ENCODE measurements around the gene MORN2.

MORN2 gene

DNA sequence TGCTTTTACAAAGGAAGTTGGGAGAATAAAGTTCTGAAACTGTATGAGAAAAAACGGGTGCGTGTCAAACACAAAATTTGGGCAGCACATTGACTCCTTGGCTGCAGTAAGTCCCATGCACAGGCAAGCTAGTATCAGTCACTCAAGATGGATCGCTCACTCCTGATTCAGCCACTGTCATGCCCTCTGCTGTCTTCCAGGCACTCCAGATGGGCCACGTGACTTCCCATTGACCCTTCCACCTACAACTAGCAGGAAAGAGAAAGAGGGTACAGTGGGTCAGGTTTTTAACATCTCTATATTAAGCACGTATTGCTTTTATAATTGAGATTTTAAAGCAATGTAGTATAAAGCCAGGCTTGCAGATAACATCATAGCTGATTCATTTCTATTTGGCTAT lies 22.5 kb downstream of the MORN2 start:
- TF ChIP-seq, protein P1, sequence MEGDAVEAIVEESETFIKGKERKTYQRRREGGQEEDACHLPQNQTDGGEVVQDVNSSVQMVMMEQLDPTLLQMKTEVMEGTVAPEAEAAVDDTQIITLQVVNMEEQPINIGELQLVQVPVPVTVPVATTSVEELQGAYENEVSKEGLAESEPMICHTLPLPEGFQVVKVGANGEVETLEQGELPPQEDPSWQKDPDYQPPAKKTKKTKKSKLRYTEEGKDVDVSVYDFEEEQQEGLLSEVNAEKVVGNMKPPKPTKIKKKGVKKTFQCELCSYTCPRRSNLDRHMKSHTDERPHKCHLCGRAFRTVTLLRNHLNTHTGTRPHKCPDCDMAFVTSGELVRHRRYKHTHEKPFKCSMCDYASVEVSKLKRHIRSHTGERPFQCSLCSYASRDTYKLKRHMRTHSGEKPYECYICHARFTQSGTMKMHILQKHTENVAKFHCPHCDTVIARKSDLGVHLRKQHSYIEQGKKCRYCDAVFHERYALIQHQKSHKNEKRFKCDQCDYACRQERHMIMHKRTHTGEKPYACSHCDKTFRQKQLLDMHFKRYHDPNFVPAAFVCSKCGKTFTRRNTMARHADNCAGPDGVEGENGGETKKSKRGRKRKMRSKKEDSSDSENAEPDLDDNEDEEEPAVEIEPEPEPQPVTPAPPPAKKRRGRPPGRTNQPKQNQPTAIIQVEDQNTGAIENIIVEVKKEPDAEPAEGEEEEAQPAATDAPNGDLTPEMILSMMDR (IDR thresholded peaks at IDR 0.05), result no peak

DNA sequence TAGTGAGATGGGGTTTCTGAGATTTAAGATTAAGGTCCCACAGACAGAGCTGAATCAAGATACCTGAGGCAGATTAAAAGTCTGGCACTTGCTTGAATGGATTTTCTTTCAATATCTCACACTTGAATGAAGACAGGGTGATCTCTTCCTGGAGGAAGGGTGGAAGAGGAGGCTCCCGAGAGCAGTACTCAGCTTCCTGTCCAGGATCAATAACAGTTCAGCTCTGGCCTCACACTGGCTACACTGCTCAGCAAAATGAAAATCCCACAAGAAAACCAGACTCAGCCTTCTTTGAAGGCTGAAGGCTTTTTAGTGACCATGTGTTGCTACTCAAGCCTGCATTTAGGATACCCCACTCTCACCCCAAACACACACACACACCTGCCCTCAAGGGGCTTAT lies 24.9 kb downstream of the MORN2 start:
- TF ChIP-seq, protein P1 (IDR thresholded peaks at IDR 0.05), result no peak

DNA sequence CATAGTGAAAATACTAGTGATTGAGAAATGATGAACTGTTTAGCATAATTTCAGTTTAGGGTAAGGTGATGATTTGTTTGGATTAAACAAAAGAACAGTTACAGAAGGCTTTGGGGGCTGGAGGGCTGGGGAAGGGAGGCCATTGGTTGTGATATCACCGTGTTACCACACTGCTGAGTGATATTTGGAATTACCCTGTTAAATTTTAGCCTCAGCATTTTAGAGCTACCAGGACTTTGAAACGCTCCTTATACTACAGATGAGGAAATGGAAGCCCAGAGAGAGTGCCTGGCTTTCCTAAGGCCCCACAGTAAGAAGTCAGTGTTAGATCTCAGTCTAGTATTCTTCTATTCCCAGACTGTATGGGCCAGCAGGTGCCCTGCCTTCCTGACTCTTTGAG lies 29.5 kb downstream of the MORN2 start:
- TF ChIP-seq, protein P1 (IDR thresholded peaks at IDR 0.05), result no peak

DNA sequence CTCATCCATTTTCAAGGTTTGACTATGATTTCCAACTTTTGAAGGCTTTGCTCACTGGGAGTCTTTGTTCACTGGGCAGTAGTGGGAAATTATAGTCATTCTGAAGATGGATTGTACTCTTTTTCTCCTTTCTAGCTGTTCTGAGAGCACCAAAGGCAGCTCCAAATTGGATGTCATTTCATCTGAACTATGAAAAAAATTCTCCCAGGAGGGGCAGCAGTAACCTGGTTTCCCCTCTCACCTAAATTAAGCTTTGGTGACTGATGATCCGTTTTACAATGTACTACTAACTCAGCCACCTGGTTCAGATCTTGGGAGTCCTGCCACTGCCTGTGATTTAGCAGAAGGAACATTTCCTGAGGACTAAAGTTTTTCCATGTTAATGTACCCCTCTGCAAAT lies 31.5 kb downstream of the MORN2 start:
- TF ChIP-seq, protein P1 (IDR thresholded peaks at IDR 0.05), result no peak

DNA sequence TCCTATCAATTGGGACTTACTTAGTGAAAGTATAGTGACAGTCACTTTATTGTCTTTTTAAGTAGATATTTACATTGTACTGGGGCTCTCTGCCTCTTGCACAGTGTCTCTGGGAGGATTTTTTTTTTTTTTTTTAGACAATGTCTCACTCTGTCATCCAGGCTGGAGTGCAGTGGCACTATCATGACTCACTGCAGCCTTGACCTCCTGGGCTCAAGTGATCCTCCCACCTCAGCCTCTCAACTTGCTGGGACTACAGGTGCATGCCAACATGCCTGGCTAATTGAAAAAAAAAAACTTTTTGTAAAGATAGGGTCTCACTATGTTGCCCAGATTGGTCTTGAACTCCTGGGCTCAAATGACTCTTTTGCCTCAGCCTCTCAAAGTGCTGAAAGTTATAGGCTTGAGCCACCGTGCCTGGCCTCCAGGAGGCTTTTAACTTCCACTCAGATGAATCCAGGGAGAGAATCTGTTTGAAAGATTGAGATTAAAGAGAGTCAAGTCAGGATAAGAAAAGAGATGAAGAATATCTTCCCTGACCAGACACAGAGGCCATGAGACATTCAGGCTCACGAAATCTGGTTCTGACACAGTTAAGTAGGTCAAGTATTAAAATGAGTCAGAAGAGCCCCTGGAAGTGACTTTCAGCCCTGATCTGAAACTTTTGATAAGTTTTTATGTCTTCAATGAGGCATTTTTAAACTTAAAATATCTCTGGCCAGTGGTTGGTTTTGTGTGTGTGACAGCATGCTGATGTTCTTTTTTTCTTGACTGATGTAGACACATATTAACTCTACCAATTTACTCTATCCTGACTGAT lies 32.2 kb downstream of the MORN2 start:
- TF ChIP-seq, protein P1 (IDR thresholded peaks at IDR 0.05), result no peak

DNA sequence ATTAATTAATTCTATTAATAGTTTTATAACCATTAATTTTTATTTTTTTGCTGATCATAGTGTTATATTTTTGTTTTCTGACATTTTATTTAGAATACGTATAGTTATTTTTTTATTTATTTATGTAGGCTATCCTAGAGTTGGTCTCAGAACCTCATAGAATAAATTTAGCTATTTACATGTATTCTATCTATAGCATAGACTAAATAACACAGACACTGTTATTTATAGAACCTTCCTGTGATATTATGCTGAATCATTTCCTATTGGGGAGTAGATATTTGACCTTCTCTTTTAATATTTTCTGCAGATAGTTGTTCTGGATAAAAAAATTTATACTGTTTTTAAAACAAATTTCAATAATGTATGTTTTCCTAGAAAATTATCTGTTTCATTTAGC lies 34.1 kb downstream of the MORN2 start:
- TF ChIP-seq, protein P1 (IDR thresholded peaks at IDR 0.05), result no peak

DNA sequence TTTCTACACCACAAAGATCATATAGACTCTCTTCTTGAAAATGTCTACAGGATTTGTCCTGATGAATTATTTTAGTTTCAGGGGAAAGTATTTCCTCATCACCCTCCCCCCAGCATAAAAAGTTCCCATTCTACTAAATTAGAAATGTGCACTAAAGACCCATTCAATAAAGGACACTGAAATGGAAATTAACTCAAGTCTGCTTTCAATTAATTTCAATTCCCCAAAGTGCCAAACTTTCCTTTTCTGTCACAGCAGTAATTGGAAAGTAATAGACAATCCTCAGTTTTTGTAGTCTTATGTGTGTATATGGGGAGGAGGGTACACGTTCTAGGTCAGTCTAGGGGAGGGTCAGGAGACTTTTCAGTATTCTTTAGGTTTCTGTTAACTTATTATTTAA lies 35.4 kb downstream of the MORN2 start:
- TF ChIP-seq, protein P1 (IDR thresholded peaks at IDR 0.05), result no peak

All from LNCAP (cell line).